HCT116 (cell line): Measurements from ENCODE around the gene THRB. TPM values are rescaled to one million over a fixed set of nuclear protein-coding genes. Genes with fewer than 3 reads are reported as not detected.

ENCODE experiments used
- ATAC-seq: fragments of 200-7000 bp; cut with Tn5 transposase; 2 replicates; pipeline ENCODE4 v1.9.1; 2020; ENCODE audit warnings: mild to moderate bottlenecking, moderate library complexity
- BruUV-seq: library from RNA; stranded (reverse); fragments of 400-500 nt; replicated peaks from 2 replicates; lab custom pipeline; 2021; lab: Mats Ljungman, UMichigan
- CTCF ChIA-PET: fragments of 300-600 bp; sonication (Branson Sonifier 250); formaldehyde crosslinking; loops from one replicate; lab custom pipeline; 2021; ENCODE audit warnings: antibody characterized with exemption; lab: Charles Lee
- POLR2A ChIA-PET: fragments of 300-600, 350-600 bp; sonication (Branson Sonifier 250); formaldehyde crosslinking; loops from one replicate; lab custom pipeline; 2021; ENCODE audit warnings: antibody characterized with exemption; lab: Charles Lee
- RAD21 ChIA-PET, 2 experiments: fragments of 300-600 bp; sonication (Branson Sonifier 250); formaldehyde crosslinking; loops; one replicate each; lab custom pipeline; 2023; ENCODE audit warnings: low total read pairs in 2 of 2; ENCODE audit not compliant: uncharacterized antibody in 2 of 2, unreplicated experiment in 2 of 2, low non-redundant PET in 1 of 2; lab: Charles Lee
- DNase-seq: peaks from one replicate; pipeline ENCODE4 v3.0.0-alpha.2; 2010; ENCODE audit warnings: low read depth, low spot score
- H2AFZ ChIP-seq: fragments of 200-600 bp; shearing (Covaris generic), sonication (generic); 2 replicates; pipeline ENCODE4 v1.6.1; 2017; ENCODE audit warnings: low read depth, mixed run types, mixed read lengths, antibody characterized with exemption, low read length; ENCODE audit not compliant: poor library complexity, severe bottlenecking
- H3K27ac ChIP-seq: 2 replicates; pipeline ENCODE4 v1.5.1; 2012; ENCODE audit warnings: low read depth, low read length
- H3K27me3 ChIP-seq: fragments of 200-600 bp; sonication (generic); 2 replicates; pipeline ENCODE4 v1.6.1; 2016; ENCODE audit warnings: mixed run types, low read length, mixed read lengths; ENCODE audit not compliant: insufficient read depth
- H3K36me3 ChIP-seq, 2 experiments: fragments of 200-500 bp in 1 of 2; fragments of 200-600 bp in 1 of 2; sonication (Bioruptor generic) in 1 of 2; sonication (generic) in 1 of 2; 2 replicates each; pipeline versions ENCODE4 v1.5.1 to v1.6.1; 2014 to 2016; ENCODE audit warnings: low read length in 2 of 2, inconsistent platforms in 1 of 2, mixed read lengths in 1 of 2, mixed run types in 1 of 2; ENCODE audit not compliant: insufficient read depth in 2 of 2, control insufficient read depth in 1 of 2
- H3K4me1 ChIP-seq, 2 experiments: fragments of 200-600 bp in 1 of 2; sonication (generic) in 1 of 2; 2 replicates each; pipeline versions ENCODE4 v1.5.1 to v1.6.1; 2012 to 2017; ENCODE audit warnings: low read length in 2 of 2, inconsistent platforms in 1 of 2, mild to moderate bottlenecking in 1 of 2, mixed read lengths in 1 of 2, mixed run types in 1 of 2, moderate library complexity in 1 of 2; ENCODE audit not compliant: insufficient read depth in 2 of 2, control insufficient read depth in 1 of 2
- H3K4me2 ChIP-seq: fragments of 200-600 bp; sonication (generic); 2 replicates; pipeline ENCODE4 v1.6.1; 2017; ENCODE audit warnings: mixed run types, low read length, mixed read lengths
- H3K4me3 ChIP-seq, 2 experiments: fragments of 200-600 bp in 1 of 2; sonication (generic) in 1 of 2; replicated peaks in 1 of 2; 2 replicates each; pipeline ENCODE4 v1.5.1; 2011 to 2016; ENCODE audit warnings: low read length in 2 of 2, control low read depth in 1 of 2, low read depth in 1 of 2, mild to moderate bottlenecking in 1 of 2, mixed read lengths in 1 of 2, mixed run types in 1 of 2
- H3K79me2 ChIP-seq: fragments of 200-600 bp; sonication (generic); 2 replicates; pipeline ENCODE4 v1.6.1; 2017; ENCODE audit warnings: mild to moderate bottlenecking, mixed run types, low read length, moderate library complexity, mixed read lengths; ENCODE audit not compliant: insufficient read depth
- H3K9ac ChIP-seq: fragments of 200-600 bp; sonication (generic); 2 replicates; pipeline ENCODE4 v1.6.1; 2016; ENCODE audit warnings: low read length, mixed read lengths
- H3K9me2 ChIP-seq: fragments of 200-600 bp; sonication (generic), shearing (Covaris generic); 2 replicates; pipeline ENCODE4 v1.6.1; 2017; ENCODE audit warnings: mixed run types, mild to moderate bottlenecking, moderate library complexity; ENCODE audit not compliant: insufficient read depth
- H3K9me3 ChIP-seq, 2 experiments: fragments of 200-500 bp in 1 of 2; fragments of 200-600 bp in 1 of 2; sonication (Bioruptor generic) in 1 of 2; sonication (generic) in 1 of 2; 2 replicates each; pipeline ENCODE4 v1.6.1; 2014 to 2017; ENCODE audit warnings: low read length in 2 of 2, mixed read lengths in 2 of 2, inconsistent platforms in 1 of 2, low read depth in 1 of 2, mild to moderate bottlenecking in 1 of 2, mixed run types in 1 of 2, moderate library complexity in 1 of 2; ENCODE audit not compliant: control insufficient read depth in 1 of 2, insufficient read depth in 1 of 2
- H4K20me1 ChIP-seq: fragments of 200-600 bp; sonication (generic), shearing (Covaris generic); 2 replicates; pipeline ENCODE4 v1.6.1; 2017; ENCODE audit warnings: mixed run types, mild to moderate bottlenecking, moderate library complexity; ENCODE audit not compliant: insufficient read depth
- CBX3 ChIP-seq: IDR thresholded peaks from 2 replicates; pipeline ENCODE4 v1.6.1; 2012; ENCODE audit warnings: low read depth
- EGR1 ChIP-seq: IDR thresholded peaks from 2 replicates; pipeline ENCODE4 v1.6.1; 2012; ENCODE audit warnings: low read depth
- ELF1 ChIP-seq: IDR thresholded peaks from 2 replicates; pipeline ENCODE4 v1.6.1; 2012; ENCODE audit warnings: low read depth, borderline replicate concordance
- EZH2 ChIP-seq: fragments of 200-600 bp; sonication (generic); IDR thresholded peaks from 2 replicates; pipeline ENCODE4 v1.6.1; 2017; ENCODE audit warnings: antibody characterized with exemption, mixed run types
- MAX ChIP-seq: IDR thresholded peaks from 2 replicates; pipeline ENCODE4 v1.6.1; 2012
- POLR2A ChIP-seq: IDR thresholded peaks from 2 replicates; pipeline ENCODE4 v1.7.0; 2011; ENCODE audit warnings: borderline replicate concordance; ENCODE audit not compliant: insufficient read depth, insufficient read length; ENCODE audit errors: extremely low read depth
- POLR2AphosphoS5 ChIP-seq: IDR thresholded peaks from 2 replicates; pipeline ENCODE4 v1.6.1; 2011; ENCODE audit warnings: mild to moderate bottlenecking, low read depth, low read length, moderate library complexity
- REST ChIP-seq: IDR thresholded peaks from 2 replicates; pipeline ENCODE4 v1.6.1; 2012; ENCODE audit warnings: low read depth
- SP1 ChIP-seq: IDR thresholded peaks from 2 replicates; pipeline ENCODE4 v1.6.1; 2012; ENCODE audit warnings: low read depth
- ZFX ChIP-seq: fragments of 450-650 bp; IDR thresholded peaks from 2 replicates; pipeline ENCODE4 v1.6.1; 2017
- ZNF274 ChIP-seq: fragments of 200-500 bp; sonication (Bioruptor generic); IDR thresholded peaks from 2 replicates; pipeline ENCODE4 v1.6.1; 2014; ENCODE audit warnings: mild to moderate bottlenecking, low read depth, low read length, inconsistent platforms
- intact Hi-C: fragments of 100-400 bp; cut with micrococcal nuclease; formaldehyde crosslinking; loops from 2 replicates; pipeline ENCODE4 v1.10.0; 2022
- total RNA-seq: library from RNA; stranded (reverse); gene quantifications from one replicate; pipeline ENCODE4 v1.2.1, GENCODE V29; 2021; ENCODE audit not compliant: unreplicated experiment

THRB gene
- total RNA-seq, 1 experiment from 2014 or later, result 2.5 TPM

DNA sequence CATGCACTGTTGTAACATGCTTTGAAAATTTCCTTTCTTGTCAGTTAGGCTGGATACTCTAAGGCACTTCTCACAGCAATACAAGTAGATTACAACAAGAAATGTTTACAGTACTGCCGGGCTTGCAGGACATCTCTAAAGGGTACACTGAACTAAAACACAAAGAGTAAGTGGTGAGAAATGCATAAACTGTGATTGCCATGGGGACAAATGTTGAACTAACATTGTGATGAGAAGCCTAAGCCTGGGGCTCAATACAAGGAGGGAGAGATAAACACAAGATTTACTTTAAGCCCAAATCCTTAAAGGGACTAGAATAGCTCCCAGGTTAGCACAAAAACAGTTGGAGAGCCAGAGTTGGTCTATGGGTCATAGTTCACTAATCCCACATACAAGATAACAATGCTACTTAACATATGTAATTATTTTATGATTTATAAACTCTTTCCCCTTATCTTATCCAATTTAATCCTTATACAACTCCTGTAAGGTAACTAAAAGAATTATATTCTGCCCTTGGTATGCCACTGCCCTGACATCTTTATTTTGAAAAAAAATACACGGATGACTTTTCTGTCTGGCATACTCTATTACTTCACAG, 126.9 kb downstream of the THRB start:
- Histone ChIP-seq H3K27ac (no peak overlapping the region), H3K4me2 (no peak overlapping the region), H3K9me2 (no peaks in the 10 kb centered on the region), H3K4me1 (peaks cover 3 to 10% of the 10 kb centered on the region in 2 experiments; a peak in 2 of 4 replicates), H3K9me3 (no peaks in the 10 kb centered on the region), H4K20me1 (no peaks in the 10 kb centered on the region), H3K79me2 (no peaks in the 10 kb centered on the region), H2AFZ (no peak overlapping the region), H3K9ac (no peak overlapping the region), H3K4me3 (no peak overlapping the region), H3K27me3 (no peaks in the 10 kb centered on the region), H3K36me3 (no peaks in the 10 kb centered on the region)
- POLR2A ChIA-PET, result no interaction called here
- CTCF ChIA-PET, result no interaction called here
- ATAC-seq, result no peak
- BruUV-seq, result no TSS peak
- intact Hi-C loops, result no loop called here
- RAD21 ChIA-PET, result no interaction called here
- no peak for DNase-seq
- TF ChIP-seq SP1, result no peak
- no peak for TF ChIP-seq ZNF274
- no peak for TF ChIP-seq CBX3
- TF ChIP-seq ELF1, result no peak
- no peak for TF ChIP-seq ZFX
- TF ChIP-seq POLR2AphosphoS5, result no peak
- no peak for TF ChIP-seq POLR2A
- no peak for TF ChIP-seq EGR1
- no peak for TF ChIP-seq MAX
- no peak for TF ChIP-seq EZH2
- no peak for TF ChIP-seq REST
